GM21529 (cell line): ENCODE data around the gene CEP128.

ENCODE experiments used
- ATAC-seq: cut with Tn5 transposase; IDR thresholded peaks from one replicate; pipeline ENCODE4 v1.9.1; 2021; ENCODE audit not compliant: unreplicated experiment

The CEP128 gene

DNA sequence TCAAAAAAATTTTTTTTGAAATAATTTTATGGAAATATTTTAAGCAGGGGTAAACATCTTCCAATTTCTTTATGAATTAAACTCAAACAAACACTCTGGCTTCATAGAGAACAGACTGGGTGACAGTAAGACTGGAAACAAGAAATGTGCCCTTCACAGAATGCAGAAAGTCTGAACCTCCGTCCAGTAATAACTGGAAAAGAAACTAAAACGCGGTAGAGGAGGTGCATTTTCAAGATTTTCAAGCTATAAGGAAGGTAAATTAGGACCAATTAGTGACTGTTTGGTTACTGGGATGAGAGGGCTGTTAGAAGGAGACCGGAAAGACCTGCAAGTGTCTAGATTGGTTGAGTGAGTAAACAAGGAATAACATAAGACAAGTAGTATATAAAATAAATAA, 245.7 kb downstream of the CEP128 start:
- ATAC-seq, result peak; percentile 92

DNA sequence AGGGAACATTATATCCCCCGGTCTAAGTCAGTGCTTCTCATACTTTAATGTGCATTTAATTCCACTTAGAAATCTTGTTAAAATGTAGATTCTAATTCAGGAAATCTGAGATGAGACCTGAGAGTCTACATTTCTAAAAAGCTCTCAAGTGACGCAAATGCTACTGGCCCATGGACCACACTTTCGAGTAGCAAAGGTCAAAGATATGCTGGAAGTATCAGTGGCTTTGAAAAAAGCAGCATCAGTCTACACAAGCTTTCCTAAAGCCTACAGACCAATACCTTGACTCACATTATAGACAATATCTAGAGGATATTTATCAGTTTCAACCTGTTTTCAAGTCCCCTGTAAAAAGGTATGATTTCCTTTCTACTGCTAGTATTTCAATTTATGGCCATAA, 248.6 kb downstream of the CEP128 start:
- no peak for ATAC-seq

DNA sequence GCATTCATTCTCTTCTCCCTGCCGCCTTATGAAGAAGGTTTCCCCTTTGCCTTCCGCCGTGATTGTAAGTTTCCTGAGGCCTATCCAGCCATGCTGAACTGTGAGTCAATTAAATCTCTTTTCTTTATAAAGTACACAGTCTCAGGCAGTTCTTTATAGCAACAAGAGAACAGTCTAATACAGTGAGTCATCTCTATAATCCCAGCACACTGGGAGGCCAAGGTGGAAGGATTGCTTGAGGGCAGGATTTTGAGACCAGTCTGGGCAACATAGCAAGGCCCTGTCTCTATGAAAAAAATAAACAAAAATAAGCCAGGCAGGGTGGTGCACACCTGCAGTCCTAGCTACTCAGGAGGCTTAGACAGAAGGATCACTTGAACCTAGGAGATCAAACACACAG, 259.9 kb downstream of the CEP128 start:
- no peak for ATAC-seq

DNA sequence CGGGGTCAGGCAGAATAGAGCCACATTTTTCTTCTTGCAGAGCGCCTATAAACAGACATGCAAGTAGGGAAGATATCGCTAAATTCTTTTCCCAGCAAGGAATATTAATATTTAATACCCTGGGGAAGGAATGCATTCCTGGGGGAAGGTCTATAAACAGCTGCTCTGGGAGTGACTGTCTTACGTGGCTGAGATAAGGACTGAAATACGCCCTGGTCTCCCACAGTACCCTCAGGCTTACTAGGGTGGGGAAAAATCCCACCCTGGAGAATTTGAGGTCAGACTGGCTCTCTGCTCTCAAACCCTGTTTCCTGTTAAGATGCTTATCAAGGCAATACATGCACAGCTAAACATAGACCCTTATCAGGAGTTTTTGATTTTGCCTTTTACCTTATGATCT, 262.3 kb downstream of the CEP128 start:
- ATAC-seq, result no peak

DNA sequence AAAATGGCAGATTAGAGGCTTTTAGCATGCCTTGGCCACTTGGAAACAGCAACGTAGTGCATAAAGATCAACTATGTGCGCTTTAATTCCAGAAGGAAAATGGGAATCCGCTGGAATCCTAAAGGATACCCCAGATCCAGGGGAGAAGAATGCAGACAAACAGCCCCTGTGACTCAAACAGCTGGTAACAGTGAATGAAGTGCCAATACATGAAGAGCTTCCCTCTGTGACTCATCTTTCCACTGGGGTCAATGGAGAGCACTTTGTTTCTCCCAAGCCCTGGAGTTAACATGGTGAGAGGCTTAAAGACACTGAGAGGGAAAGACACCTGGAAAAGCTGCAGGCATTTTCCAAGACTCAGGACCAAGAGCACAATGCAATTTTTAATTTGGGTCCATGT, 263.1 kb downstream of the CEP128 start:
- ATAC-seq, result no peak

DNA sequence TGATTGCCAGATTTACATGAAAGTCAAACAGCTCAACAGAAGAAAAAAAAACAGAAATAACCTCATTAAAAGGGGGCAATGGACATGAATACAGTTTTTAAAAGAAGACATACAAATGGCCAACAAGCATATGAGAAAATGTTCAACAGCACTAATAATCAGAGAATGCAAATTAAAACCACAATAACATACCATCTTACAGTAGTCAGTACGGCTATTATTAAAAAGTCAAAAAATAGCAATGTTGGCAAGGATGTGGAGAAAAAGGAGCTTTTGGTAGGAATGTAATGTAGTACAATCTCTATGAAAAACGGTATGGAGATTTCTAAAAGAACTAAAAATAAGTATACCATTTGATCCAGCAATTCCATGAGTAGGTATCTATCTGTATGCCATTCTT, 272.1 kb downstream of the CEP128 start:
- no peak for ATAC-seq

DNA sequence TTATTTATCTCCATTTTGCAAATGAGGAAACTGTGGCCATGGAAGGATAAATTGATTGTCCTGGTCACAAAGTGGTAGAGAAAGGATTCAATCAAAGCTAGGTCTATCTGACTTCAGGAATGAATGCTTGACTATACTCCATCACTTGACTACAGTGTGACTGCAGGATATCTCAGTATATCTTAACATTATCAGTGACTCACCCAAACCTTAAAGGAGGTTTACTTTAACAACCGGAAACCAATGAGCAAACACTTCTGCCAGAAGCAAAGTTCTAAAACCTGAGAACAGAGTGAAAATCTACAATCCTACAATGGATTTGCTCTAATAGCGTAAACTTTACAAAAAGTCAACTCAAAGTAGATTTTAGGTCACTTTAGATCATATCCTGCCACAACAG, 277.0 kb downstream of the CEP128 start:
- no peak for ATAC-seq

DNA sequence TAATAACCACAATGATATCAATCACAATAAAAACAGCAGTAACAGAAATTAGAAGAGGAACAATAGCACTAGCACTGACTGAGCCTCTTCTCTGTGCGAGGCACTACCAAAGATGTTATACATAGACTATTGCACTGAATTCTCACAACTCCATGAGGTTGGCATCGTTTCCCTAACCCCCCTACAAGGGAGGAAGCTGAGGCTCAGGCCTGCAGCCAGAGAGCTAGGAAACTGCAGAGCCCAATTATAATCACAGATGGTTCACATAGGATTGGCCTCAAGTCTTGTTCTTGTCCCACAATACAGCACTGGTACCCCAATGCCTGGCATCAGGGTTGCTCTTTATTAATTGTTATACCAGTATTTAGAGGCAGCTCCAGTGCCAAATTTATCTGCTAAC, 278.0 kb downstream of the CEP128 start:
- ATAC-seq, result no peak

DNA sequence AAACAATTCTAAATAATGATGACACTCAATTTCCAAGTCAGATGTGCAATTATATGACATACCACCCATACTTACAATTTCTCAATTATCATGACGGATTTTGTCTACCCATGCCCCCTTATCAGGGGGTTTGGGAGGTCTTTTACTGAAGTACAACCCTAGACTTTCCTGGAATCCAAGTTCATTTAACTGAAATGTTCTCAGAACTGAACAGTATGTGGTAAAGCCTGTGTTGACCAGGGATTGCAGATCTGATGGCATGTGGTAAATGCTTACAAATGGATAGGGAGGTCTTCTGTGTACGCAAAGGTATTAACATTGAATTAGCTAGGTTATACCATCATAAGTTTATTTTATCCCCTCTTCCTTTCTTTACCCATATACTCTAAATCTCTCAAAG, 281.8 kb downstream of the CEP128 start:
- no peak for ATAC-seq

DNA sequence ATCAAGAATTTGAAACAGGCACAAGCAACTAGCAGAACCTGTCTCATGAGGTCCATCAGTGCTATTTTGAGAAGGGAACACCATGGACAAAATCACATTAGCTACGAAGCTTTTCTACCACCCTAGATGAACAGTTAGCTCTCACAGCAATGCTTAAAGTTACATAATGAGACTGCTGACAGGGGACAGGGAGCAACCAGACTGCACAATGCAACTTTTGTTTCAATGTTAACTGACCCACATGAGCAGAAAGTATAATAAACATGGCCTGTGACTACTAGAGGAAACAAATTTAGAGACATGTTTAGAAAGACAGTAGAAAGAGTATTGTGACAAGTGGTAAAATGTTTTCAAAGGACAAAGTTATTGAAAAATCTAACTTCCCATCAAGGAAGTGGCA, 282.8 kb downstream of the CEP128 start:
- ATAC-seq, result no peak

DNA sequence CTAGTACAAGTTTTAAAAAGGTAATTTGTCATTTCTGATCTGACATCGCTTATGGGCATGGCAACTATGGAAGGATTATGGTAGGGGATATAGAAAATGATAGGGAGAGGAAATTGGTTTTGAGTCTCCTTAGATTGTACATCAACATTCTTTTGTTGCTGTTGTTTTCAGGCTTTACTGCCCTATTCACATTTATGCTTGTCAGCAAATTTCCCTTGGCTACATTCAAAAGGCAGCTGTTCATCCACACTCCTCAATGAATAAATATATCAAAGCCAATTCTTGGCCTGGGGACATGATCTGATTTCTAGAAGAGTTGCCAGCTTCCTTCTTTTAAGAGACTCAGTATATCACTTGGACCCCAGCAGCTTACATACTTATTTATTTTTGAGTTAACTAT, 283.4 kb downstream of the CEP128 start:
- ATAC-seq, result no peak

DNA sequence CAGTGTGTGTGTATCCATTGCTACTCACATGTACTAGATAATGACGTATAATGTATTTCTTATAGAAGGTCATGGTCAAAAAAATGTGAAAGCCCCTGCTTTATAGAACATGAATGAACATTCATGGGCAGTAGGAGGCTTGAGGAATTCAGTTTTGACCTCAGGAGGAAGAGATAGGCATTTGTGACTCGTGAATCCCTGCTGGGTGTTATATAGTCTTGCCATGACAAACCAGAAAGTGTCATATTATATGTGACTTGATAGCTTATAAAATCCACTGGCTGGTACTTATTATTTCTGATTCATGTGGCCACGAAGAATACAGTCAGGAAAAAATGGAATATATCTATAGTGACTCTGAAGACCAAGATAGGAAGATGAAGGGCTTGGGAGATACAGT, 287.6 kb downstream of the CEP128 start:
- no peak for ATAC-seq

DNA sequence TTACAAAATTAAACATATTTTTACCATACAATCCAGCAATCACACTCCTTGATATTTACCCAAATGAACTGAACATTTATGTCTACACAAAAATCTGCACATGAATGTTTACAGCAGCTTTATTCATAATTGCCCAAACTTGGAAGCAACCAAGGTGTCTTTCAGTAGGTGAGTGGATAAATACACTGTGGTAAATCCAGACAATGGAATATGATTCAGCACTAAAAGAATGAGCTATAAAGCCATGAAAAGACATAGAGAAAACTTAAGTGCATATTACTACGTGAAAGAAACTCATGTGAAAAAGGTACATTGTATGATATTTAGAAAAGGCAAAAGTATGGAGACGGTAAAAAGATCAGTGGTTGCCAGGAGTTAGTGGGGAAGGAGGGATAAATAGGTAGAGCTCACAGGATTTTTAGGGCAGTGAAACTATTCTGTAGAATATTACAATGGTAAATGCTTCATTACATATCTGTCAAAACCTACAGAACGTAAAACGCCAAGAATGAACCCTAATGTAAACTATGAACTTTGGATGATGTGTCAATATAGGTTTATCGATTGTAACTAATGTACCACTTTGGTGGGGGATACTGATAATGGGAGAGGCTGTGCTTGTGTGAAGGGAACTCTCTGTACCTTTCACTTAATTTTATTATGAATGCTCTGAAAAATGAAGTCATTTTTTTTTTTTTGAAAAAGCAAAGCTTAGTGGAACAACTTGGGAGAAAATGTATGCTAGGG, 295.7 kb downstream of the CEP128 start:
- no peak for ATAC-seq

DNA sequence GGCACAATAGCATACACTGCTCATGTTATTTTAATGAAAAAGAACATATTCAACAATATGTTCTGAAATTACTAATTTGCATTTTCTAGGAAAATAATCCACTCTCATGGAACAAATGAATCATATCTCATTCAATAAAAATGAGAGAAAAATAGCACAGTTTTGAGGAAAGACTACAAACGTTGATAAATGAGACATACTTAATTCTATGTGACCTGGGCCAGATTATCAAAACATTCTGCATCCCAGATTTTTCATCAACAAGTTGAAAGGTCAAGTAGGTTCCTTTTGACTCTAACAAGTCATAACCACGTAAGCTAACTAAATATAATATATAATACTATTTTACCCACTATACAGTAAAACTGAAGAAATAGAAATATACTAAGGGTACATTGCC, 296.7 kb downstream of the CEP128 start:
- no peak for ATAC-seq

DNA sequence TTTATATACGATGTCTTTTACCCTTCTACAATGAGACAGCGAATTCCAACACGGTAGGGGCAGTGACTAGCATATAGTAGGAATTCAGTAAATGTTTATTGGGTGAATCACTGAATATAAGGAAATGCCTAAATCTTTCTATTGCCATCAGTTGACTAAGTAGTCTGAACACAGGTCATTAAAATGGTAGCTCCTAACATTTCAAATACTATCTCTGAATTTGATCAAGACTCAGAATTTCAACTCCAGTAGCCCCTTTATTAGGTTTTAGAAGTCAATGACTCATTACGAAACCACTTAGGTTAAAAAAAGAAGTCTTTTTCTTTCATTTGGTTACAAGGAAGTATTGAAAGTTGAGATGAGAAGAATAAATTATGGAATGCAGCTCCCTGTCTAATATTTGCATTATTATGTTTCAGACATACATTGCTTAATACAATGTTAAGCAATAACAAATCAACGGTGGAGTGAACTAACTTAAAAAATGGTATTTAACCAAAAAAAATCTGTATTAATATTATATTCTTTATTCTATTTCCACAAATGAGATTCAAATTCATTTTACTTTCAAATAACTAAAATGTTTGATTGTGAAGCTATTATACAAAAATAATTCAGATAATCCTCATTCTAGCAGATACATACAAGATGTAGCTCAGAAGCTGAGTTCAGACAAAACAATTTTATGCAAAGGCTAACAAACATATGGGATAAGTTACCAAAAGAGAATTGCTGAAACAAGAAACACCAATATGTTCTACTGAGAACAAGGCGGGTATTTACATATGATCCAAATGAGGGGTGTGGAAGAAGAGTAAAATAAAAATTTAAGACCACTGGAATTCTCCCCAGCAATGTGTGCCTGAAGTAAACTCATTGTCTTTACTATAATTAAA, 302.7 kb downstream of the CEP128 start:
- ATAC-seq, result no peak

DNA sequence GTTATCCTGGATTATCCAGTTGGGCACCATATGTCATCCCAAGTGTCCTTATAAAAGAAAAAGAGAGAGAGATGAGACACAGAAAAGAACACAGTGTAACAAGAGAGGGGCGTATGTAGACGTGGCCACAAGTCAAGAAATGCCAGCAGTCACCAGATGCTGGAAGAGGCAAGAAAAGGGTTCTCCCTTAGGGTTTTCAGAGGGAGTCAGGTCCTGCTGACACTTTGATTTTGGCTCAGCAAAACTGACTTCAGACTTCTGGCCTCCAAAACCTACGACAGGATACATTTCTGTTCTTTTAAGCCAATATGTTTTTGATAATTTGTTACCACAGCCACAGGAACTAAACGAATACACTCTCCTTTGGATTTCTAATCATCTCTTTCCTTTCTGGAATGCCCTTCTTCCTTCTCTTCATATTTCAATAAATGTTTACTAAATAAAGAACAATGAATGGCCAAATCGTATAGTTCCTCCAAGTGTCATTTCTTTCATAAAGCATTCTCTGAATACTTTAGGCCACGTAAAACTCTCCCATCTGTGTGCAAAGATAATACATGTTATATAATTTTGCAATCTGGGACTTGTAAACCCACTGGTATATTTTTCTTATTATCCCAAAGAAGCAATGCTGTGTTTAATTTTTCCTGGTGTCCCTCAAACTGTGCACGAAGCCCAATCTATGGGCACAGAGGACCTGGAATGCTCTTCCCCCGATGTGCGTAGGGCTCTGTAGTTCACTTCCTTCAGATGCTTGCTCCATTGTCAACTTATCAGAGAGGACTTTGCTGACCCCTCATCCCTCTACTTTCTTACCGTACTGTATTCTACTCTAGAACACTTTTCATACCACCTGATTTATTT, 303.6 kb downstream of the CEP128 start:
- ATAC-seq, result no peak

DNA sequence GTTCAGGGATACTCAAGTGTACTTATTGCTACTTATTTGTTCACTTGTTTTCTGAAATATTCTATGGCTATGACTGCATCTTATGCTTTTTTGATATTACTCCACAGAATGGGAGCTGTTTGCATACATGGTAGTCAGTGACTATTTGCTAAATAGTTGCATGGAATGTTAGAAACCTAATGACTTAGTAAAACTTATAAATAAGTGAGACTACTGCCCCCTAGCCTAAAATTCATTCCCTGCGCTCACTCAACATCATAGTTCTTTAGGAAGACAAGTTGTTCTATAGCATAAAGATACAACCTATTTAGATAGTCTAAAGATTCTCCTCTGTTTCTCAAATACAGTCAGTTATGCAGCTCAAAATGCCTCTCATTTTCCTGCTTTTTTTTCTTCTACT, 305.5 kb downstream of the CEP128 start:
- ATAC-seq, result no peak

DNA sequence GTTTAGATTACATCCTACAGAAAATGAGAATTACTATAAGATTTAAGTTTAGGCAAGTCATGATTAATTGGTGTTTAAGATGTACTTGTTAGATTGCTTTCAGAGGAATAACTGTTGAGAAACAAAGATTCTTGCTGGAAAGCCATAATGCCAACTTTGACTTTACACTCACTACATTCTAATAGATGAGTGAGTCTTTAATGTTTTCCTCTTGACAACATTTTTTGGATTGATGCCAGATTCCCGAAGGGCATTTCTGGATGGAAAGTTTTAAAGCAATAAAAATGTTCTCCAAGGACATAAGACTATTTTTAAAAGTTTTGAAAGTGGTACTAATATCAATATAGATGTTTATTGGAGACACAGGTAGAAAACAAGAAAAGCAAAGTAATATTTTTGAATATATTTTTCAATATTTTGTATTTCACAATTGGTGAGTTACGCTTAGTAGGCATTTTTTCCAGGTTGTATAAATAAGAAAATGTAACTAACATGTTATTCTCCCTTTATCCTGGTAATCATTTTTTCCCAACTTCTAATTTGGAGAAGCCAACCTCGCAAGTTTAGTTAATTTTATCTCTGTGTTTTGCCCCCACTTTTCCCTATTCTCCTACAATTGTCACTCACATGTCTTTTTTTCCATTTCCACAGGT, 307.3 kb downstream of the CEP128 start:
- ATAC-seq, result no peak

DNA sequence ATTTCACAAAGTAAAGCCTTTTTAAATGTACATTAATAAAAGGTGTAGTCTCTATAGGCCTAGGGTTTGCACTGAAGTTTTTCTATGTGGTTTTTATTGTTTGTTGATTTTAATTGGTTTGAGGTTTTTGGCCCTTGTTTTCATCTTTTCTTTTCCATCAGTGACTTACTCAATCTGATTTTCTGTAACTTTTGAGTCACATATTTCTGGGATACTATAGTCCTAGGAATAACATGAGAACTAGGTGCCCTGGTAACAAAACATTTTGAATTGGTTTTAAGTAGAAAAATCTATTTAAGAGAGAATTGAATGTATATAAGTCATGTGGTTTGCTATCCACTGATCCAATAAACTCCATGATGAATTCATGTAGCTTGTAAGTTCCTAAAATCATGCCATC, 311.9 kb downstream of the CEP128 start:
- ATAC-seq, result no peak

DNA sequence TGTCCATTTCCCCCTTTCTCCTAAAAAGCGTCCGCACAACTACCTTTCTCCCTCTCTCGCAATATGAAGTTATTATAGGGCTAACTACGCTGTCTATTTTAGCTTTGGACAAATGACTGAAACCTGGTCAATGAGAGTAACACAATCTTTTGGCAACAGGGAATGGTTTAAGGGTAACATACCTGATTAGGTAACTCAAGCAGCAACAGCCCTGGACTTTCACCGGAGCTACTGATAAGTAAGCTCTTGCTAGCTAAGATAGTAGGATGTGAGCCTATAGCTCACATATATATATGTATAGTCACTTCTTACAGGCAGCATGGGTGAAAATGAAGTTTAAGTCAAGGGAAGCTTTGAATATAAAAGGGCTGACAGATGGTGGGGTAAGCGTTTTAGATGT, 313.0 kb downstream of the CEP128 start:
- ATAC-seq, result no peak

DNA sequence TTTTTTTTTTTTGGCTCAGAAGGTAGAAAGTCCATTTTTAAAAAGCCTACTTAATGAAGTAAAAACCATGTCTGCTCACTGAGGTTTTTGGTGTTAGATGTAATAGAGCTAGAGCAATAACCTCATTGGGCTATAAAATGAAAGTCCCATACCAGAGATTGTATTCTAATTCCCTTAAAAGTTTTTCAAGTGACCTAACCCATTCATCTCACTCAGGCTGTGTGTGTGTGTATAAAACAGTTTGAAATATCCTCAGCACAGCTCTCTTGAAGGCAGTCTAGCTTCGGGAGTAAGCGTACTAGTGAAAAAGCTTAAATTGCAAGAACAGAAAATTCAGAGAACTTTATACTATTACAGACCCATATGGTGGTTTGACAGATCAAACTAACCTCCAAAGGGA, 313.8 kb downstream of the CEP128 start:
- no peak for ATAC-seq
